Gastroesophageal sphincter (tissue), 4 donors: ENCODE data around the gene CXCR4. TPM values are rescaled to one million over a fixed set of nuclear protein-coding genes. Genes with fewer than 3 reads are reported as not detected.

Source experiments
- ATAC-seq: fragments of 150-250 bp; one replicate; pipeline ENCODE4 v1.9.1; 2016; ENCODE audit warnings: mild to moderate bottlenecking, moderate library complexity
- H3K27ac ChIP-seq, 4 donors: fragments of 200-600 bp; sonication (generic) in 3 of 4; 1 replicate in 3 of 4; 2 replicates in 1 of 4; pipeline ENCODE4 v1.5.1; 2016 to 2019
- H3K27me3 ChIP-seq: fragments of 200-600 bp; sonication (generic); one replicate; pipeline ENCODE4 v1.5.1; 2019
- H3K36me3 ChIP-seq, 2 donors: fragments of 200-600 bp; sonication (generic); one replicate each; pipeline ENCODE4 v1.5.1; 2019; ENCODE audit warnings: control low read depth in 1 of 2
- H3K4me1 ChIP-seq, 3 donors: fragments of 200-600 bp; sonication (generic); 1 replicate in 2 of 3; 2 replicates in 1 of 3; pipeline ENCODE4 v1.5.1; 2016 to 2019; ENCODE audit warnings: control low read depth in 2 of 3
- H3K4me3 ChIP-seq, 2 donors: fragments of 200-600 bp; sonication (generic); one replicate each; pipeline ENCODE4 v1.5.1; 2019; ENCODE audit warnings: mild to moderate bottlenecking in 1 of 2, moderate library complexity in 1 of 2
- H3K9me3 ChIP-seq, 3 donors: fragments of 200-600 bp; sonication (generic); one replicate each; pipeline ENCODE4 v1.5.1; 2017 to 2019; ENCODE audit warnings: control low read depth in 2 of 3
- EP300 ChIP-seq: sonication (generic); formaldehyde crosslinking; IDR thresholded peaks from one replicate; pipeline ENCODE4 v1.6.1; 2017; ENCODE audit warnings: antibody characterized with exemption, mild to moderate bottlenecking
- POLR2A ChIP-seq, 2 donors: fragments of 450-650 bp; IDR thresholded peaks; one replicate each; pipeline ENCODE4 v1.6.1; 2017; ENCODE audit warnings: antibody characterized with exemption in 2 of 2, mild to moderate bottlenecking in 2 of 2, moderate library complexity in 1 of 2
- POLR2AphosphoS5 ChIP-seq: sonication (generic); formaldehyde crosslinking; IDR thresholded peaks from one replicate; pipeline ENCODE4 v1.6.1; 2017; ENCODE audit warnings: antibody characterized with exemption
- WGBS, 2 donors: methylation state at CpG; one replicate each; pipeline ENCODE4 v1.1.5; 2018; ENCODE audit warnings: low coverage in 1 of 2; 5-methylcytosine and 5-hydroxymethylcytosine counted together
- total RNA-seq, 4 donors: library from RNA; depleted of rRNA; stranded (reverse); fragments of >200 nt; gene quantifications; one replicate each; pipeline ENCODE4 v1.1.0, GENCODE V29; 2016
- TF ChIP-seq, protein P1 (sequence below), 4 experiments: fragments of 200-600 bp in 2 of 4; fragments of 450-650 bp in 2 of 4; sonication (generic) in 1 of 4; IDR thresholded peaks; one replicate each; pipeline ENCODE4 v1.5.1; 2017 to 2019; ENCODE audit warnings: antibody characterized with exemption in 4 of 4, mild to moderate bottlenecking in 2 of 4, moderate library complexity in 2 of 4

CXCR4 gene
- 1 to 10 TPM; 5.1 to 8.2 (median 7.7) TPM for total RNA-seq

DNA sequence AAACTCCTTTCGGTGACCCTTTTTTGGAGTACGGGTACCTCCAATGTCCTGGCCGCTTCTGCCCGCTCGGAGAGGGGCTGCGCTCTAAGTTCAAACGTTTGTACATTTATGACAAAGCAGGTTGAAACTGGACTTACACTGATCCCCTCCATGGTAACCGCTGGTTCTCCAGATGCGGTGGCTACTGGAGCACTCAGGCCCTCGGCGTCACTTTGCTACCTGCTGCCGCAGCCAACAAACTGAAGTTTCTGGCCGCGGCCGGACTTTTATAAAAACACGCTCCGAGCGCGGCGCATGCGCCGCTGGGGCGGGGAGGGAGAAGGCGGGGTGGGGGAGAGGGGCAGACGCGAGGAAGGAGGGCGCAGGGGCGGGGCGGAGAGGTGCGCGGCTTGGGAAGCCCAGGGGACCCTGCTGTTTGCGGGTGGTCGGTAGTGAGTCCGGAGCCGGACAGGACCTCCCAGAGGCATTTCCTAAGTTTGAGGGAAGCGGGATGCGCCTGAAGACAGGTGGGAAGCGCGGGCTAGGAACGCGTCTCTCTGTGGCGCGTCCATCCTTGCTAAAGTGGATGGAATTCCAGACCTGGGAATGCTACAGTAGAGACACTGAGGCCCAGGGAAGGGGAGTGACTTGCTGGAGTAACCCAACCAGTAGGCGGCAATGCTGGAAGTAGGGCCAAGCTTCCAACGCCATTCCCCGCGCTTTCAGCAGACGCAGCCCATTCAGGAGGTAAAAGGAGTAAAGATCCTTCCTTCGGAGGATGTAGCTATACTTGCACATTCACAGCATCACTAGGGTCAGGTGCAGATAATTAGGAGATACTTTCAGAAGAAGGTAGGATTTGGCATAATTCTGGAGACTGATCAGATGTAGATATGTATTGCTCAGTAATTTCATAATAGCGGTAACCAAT is at the start of gene CXCR4:
TSS of gene CXCR4 (minus strand) at position 241 of the 910 bp plus-strand sequence. CDS start at position 152, 89 bp downstream.
- Histone ChIP-seq H3K9me3 (no peaks in the 10 kb centered on the region), H3K36me3 (peaks cover 0 to 3% of the 10 kb centered on the region in 2 donors), H3K4me1 (peaks cover 0 to 55% (median 19%) of the 10 kb centered on the region in 3 donors), H3K4me3 (peak within 1 kb of the TSS; percentile 60 to 61), H3K27ac (peak within 1 kb of the TSS; percentile 19 to 63 (median 50)), H3K27me3 (peaks cover 46% of the 10 kb centered on the region)
- 0 to 1% methylated on average over 6 to 11 of the region's 50 CpGs for WGBS, 2 donors
- TF ChIP-seq, protein P1, sequence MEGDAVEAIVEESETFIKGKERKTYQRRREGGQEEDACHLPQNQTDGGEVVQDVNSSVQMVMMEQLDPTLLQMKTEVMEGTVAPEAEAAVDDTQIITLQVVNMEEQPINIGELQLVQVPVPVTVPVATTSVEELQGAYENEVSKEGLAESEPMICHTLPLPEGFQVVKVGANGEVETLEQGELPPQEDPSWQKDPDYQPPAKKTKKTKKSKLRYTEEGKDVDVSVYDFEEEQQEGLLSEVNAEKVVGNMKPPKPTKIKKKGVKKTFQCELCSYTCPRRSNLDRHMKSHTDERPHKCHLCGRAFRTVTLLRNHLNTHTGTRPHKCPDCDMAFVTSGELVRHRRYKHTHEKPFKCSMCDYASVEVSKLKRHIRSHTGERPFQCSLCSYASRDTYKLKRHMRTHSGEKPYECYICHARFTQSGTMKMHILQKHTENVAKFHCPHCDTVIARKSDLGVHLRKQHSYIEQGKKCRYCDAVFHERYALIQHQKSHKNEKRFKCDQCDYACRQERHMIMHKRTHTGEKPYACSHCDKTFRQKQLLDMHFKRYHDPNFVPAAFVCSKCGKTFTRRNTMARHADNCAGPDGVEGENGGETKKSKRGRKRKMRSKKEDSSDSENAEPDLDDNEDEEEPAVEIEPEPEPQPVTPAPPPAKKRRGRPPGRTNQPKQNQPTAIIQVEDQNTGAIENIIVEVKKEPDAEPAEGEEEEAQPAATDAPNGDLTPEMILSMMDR (IDR thresholded peaks at IDR 0.05) = peak in 1 of 4 experiments; percentile 18
- no peak for TF ChIP-seq EP300
- TF ChIP-seq POLR2A (IDR thresholded peaks at IDR 0.05) = peak; percentile 58 to 68
- peak; percentile 20 for TF ChIP-seq POLR2AphosphoS5
- ATAC-seq = peak; percentile 35

DNA sequence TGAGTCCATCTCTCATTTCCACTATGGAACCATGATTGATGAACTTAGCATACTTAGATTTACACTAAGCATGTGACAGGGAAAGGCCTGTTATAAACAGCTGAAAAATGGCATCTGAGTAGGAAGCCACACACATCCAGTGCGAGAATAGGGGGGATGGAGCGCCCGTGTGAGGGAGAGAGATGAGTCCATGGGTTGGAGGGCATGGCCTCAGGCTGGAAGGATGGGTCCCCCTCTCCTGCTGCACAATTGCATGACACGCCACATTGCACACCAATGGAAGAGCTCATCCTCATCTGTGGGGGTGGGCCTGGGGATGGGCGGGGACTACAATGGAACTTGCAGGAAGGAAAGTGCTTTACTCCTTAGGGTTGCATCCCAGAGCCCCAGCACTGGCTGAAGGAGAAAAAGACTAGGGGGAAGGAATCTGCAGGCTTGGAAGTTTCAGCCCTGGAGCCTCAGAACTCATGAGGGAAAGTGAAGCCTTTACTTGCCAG is 46.4 kb upstream of the CXCR4 start:
- TF ChIP-seq, protein P1 (IDR thresholded peaks at IDR 0.05) = no peak
- TF ChIP-seq POLR2A (IDR thresholded peaks at IDR 0.05) (no peak), EP300 (no peak), POLR2AphosphoS5 (no peak)
- Histone ChIP-seq H3K9me3 (no peaks in the 10 kb centered on the region), H3K27ac (no peak overlapping the region), H3K4me1 (no peaks in the 10 kb centered on the region), H3K36me3 (no peaks in the 10 kb centered on the region), H3K27me3 (no peaks in the 10 kb centered on the region), H3K4me3 (no peak overlapping the region)
- no peak for ATAC-seq
- WGBS, 2 donors = 94% methylated on average over 4 of the region's 5 CpGs; no CpG with 5 or more reads in 1 of the 2 donors

DNA sequence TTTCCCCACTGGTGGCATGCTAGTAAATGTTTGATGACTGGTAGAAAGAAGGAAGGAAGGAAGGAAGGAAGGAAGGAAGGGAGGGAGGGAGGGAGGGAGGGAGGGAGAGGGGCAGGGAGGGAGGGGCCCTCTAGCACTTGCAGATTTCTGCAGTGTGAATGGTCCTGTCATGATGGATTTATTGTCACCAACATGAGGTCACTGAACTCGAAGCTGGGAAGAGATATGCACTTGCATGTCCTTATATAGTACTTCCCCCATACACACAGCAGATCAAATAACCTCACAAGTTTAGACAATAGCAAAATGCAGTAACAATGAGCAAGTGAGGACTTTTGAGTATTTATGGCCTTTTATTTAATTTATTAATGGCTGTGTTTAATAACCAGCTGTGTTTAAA is 44.5 kb upstream of the CXCR4 start:
- H3K9me3 ChIP-seq = no peaks in the 10 kb centered on the region
- no peak overlapping the region for H3K4me3 ChIP-seq
- TF ChIP-seq, protein P1 (IDR thresholded peaks at IDR 0.05) = no peak
- TF ChIP-seq POLR2A (IDR thresholded peaks at IDR 0.05) = no peak
- TF ChIP-seq EP300 = no peak
- no peak for TF ChIP-seq POLR2AphosphoS5
- no peak overlapping the region for H3K27ac ChIP-seq
- no peaks in the 10 kb centered on the region for H3K27me3 ChIP-seq
- 18 to 29% methylated on average over 1 of the region's 1 CpG for WGBS, 2 donors
- no peaks in the 10 kb centered on the region for H3K36me3 ChIP-seq
- H3K4me1 ChIP-seq = no peaks in the 10 kb centered on the region
- ATAC-seq = no peak

DNA sequence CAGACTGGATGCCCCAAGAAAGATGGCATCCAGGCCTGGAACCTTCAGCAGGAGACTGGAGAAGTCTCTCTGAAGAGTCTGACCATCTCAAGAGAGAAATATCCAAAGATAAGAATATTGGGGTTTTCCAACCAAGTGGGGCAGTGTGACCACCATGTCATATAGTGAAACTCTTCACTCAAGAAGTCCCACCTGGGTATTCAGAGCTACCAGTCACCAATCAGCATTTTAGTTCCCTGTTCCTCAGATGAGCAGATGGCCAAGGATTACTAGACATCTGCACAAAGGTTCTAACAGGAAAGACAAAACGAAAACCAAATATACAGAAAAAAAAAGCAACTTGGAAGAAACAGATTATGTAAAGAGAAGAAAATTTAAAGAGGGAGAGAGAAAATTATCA is 38.5 kb upstream of the CXCR4 start:
- H3K9me3 ChIP-seq = no peaks in the 10 kb centered on the region
- no peak overlapping the region for H3K4me3 ChIP-seq
- TF ChIP-seq POLR2A (IDR thresholded peaks at IDR 0.05) (no peak), EP300 (no peak), POLR2AphosphoS5 (no peak)
- TF ChIP-seq, protein P1 (IDR thresholded peaks at IDR 0.05) = no peak
- WGBS, 2 donors = 71 to 86% methylated on average over 1 of the region's 1 CpG
- no peak overlapping the region for H3K27ac ChIP-seq
- no peak for ATAC-seq
- H3K36me3 ChIP-seq = no peaks in the 10 kb centered on the region
- H3K27me3 ChIP-seq = no peaks in the 10 kb centered on the region
- H3K4me1 ChIP-seq = no peaks in the 10 kb centered on the region
